BJ (cell line): ENCODE results near the gene SPANXB1. TPM values are rescaled to one million over a fixed set of nuclear protein-coding genes. Genes with fewer than 3 reads are reported as not detected.
"Not testable (repeated sequence)": the region's sequence is repeated elsewhere in the genome, so short reads cannot be mapped to it uniquely, and the experiment has no call there.

ENCODE experiments used
- CTCF ChIA-PET: fragments of 350-600 bp; formaldehyde crosslinking; extraction: SDS; loops from one replicate; lab custom pipeline; 2021; ENCODE audit warnings: antibody characterized with exemption, inconsistent platforms; lab: Yijun Ruan, JAX
- POLR2A ChIA-PET: fragments of 300-600 bp; sonication (Branson Sonifier 250); formaldehyde crosslinking; extraction: SDS; loops from one replicate; lab custom pipeline; 2021; ENCODE audit warnings: antibody characterized with exemption; lab: Charles Lee
- DNase-seq: peaks from one replicate; pipeline ENCODE4 v3.0.0-alpha.2; 2011; ENCODE audit warnings: low read depth
- H3K27me3 ChIP-seq: 2 replicates; pipeline ENCODE4 v1.6.0; 2011; ENCODE audit warnings: low read length; ENCODE audit not compliant: control insufficient read depth, insufficient read depth
- H3K36me3 ChIP-seq: 2 replicates; pipeline ENCODE4 v1.5.1; 2011; ENCODE audit warnings: low read length; ENCODE audit not compliant: control insufficient read depth, insufficient read depth
- H3K4me3 ChIP-seq: 2 replicates; pipeline ENCODE4 v1.5.1; 2011; ENCODE audit warnings: low read depth, mild to moderate bottlenecking, control low read depth, low read length
- polyA minus RNA-seq: library from RNA; depleted of rRNA, polyadenylated mRNA; stranded (reverse); fragments of >200 nt; gene quantifications from 2 replicates; pipeline ENCODE4 v1.2.3, GENCODE V29; 2011; rRNA and poly(A)+ RNA removed
- polyA plus RNA-seq: library from polyadenylated mRNA; depleted of rRNA; stranded (reverse); fragments of >200 nt; gene quantifications from 2 replicates; pipeline ENCODE4 v1.2.3, GENCODE V29; 2011; rRNA removed
- TF ChIP-seq, protein P1 (sequence below): IDR thresholded peaks from 2 replicates; pipeline ENCODE4 v1.5.1; 2011; ENCODE audit warnings: low read depth, mild to moderate bottlenecking, control low read depth, inconsistent platforms, low read length, moderate library complexity; ENCODE audit not compliant: insufficient read depth

The SPANXB1 gene, protein sequence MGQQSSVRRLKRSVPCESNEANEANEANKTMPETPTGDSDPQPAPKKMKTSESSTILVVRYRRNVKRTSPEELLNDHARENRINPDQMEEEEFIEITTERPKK
- polyA plus RNA-seq: not detected in 2 replicates
- polyA minus RNA-seq: not detected in 2 replicates

GRCh38 chrX:141002568-141002967 is at the start of gene SPANXB1:
SPANXB1 (plus strand) TSS chrX:141002594; CDS start chrX:141002694, 100 bp downstream.
- CTCF ChIA-PET, POLR2A ChIA-PET, H3K4me3 ChIP-seq: not testable (repeated sequence)

DNA sequence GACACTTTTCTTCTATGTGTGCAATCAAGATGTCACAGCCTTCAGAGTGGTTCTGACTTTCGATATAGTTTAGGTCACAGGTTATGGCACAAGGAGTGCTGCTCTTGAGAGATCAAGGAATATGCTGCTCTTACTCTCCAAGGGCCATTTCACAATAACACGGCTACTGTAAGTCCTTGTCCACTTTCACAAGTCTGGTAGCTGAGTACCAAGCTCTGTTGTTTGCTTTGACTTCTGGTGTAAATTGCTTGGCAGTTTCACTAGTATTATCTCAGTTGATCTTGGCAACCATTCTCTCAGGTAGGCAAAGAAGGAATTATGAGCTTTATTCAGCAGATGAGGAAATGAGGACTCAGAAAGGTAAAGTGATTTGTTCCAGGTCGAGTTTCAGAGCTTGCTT is 35.4 kb upstream of the SPANXB1 start:
- Histone ChIP-seq H3K4me3 (no peak overlapping the region), H3K27me3 (no peaks in the 10 kb centered on the region), H3K36me3 (no peaks in the 10 kb centered on the region)
- DNase-seq: no peak
- TF ChIP-seq, protein P1, sequence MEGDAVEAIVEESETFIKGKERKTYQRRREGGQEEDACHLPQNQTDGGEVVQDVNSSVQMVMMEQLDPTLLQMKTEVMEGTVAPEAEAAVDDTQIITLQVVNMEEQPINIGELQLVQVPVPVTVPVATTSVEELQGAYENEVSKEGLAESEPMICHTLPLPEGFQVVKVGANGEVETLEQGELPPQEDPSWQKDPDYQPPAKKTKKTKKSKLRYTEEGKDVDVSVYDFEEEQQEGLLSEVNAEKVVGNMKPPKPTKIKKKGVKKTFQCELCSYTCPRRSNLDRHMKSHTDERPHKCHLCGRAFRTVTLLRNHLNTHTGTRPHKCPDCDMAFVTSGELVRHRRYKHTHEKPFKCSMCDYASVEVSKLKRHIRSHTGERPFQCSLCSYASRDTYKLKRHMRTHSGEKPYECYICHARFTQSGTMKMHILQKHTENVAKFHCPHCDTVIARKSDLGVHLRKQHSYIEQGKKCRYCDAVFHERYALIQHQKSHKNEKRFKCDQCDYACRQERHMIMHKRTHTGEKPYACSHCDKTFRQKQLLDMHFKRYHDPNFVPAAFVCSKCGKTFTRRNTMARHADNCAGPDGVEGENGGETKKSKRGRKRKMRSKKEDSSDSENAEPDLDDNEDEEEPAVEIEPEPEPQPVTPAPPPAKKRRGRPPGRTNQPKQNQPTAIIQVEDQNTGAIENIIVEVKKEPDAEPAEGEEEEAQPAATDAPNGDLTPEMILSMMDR: no peak
- ChIA-PET POLR2A (no interaction called here), CTCF (no interaction called here)

More at GRCh38 chrX:141002568-141002967, at the start of gene SPANXB1:
- not testable (repeated sequence) for H3K27me3 ChIP-seq, H3K36me3 ChIP-seq, DNase-seq

GRCh38 chrX:140971099-140971795 is 31.1 kb upstream of the SPANXB1 start:
- Histone ChIP-seq H3K27me3 (no peaks in the 10 kb centered on the region), H3K36me3 (no peaks in the 10 kb centered on the region), H3K4me3 (no peak overlapping the region)
- POLR2A ChIA-PET: no interaction called here
- CTCF ChIA-PET: no interaction called here
- no peak for DNase-seq
- TF ChIP-seq, protein P1: no peak

- ChIA-PET POLR2A (no interaction called here), CTCF (no interaction called here)
- no peak overlapping the region for H3K4me3 ChIP-seq
- no peak for DNase-seq
- H3K27me3 ChIP-seq: no peaks in the 10 kb centered on the region
- TF ChIP-seq, protein P1: no peak
- H3K36me3 ChIP-seq: no peaks in the 10 kb centered on the region
These were observed 26.9 kb upstream of the SPANXB1 start for GRCh38 chrX:140975472-140975871.

DNA sequence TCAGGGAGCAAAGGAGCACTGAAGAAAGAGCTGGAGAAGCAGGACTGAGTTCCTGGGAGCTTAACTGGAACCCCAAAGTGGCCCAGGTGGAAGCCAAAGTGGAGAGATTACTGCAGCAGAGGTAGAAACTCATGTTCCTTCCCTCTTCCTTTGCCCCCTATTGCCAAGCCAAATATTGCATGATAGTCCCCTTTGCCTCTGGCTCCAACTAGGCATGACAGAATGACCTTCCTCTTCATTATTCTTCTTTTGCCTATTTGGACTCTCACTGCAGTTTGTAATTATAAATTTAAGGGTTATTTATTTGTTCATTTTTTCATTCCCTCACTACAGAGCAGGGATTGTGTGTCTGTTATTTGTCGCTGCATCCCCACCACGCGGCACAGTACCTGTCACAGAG is 22.1 kb upstream of the SPANXB1 start:
- Histone ChIP-seq H3K27me3 (no peaks in the 10 kb centered on the region), H3K4me3 (no peak overlapping the region), H3K36me3 (no peaks in the 10 kb centered on the region)
- ChIA-PET CTCF (no interaction called here), POLR2A (no interaction called here)
- DNase-seq: no peak
- TF ChIP-seq, protein P1: no peak
